Transverse colon (tissue), 4 donors: ENCODE data around the gene BCKDK.

Source experiments
- POLR2A ChIP-seq: fragments of 450-650 bp; IDR thresholded peaks from one replicate; pipeline ENCODE4 v1.6.1; 2016; ENCODE audit warnings: antibody characterized with exemption, mild to moderate bottlenecking, moderate library complexity
- POLR2AphosphoS5 ChIP-seq, 3 donors: sonication (generic); formaldehyde crosslinking; IDR thresholded peaks; one replicate each; pipeline ENCODE4 v1.6.1; 2016; ENCODE audit warnings: antibody characterized with exemption in 3 of 3
- TF ChIP-seq, protein P1 (sequence below), 5 experiments: fragments of 200-600 bp in 3 of 5; fragments of 450-650 bp in 2 of 5; sonication (generic) in 3 of 5; IDR thresholded peaks; 1 replicate in 2 of 5; 2 replicates in 3 of 5; pipeline ENCODE4 v1.5.1; 2016 to 2017; ENCODE audit warnings: antibody characterized with exemption in 5 of 5, inconsistent platforms in 3 of 5, mild to moderate bottlenecking in 2 of 5, moderate library complexity in 1 of 5

DNA sequence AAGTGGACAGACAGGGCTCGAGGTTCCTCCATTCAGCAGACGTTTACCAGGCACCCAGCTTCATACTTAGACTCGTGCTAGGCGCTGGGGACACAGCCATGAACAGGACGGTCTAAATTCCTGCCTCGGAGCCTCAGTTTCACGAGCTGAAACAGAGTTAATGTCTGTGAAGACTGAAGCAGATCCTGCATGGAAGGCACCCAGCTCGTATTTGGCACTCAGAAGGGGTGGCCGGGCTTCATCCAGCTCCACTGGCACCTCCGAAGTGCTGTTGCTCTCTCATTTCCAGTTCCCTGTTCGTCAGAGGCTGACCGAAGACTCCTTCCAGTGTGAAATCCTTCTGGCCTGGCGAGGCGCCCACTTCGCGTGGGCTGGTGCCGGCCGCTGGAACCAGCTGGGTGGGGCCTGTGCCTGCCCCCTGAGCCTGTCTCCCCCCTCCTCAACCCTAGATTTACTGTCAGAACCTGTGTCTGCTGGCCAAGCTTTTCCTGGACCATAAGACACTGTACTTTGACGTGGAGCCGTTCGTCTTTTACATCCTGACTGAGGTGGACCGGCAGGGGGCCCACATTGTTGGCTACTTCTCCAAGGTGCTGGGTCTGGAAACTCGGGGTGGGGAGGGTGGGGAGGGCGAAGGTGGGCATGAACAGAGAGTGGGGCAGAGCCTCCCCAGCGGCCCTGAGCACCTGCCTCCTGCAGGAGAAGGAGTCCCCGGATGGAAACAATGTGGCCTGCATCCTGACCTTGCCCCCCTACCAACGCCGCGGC lies 21.6 kb downstream of the BCKDK start:
- TF ChIP-seq, protein P1, sequence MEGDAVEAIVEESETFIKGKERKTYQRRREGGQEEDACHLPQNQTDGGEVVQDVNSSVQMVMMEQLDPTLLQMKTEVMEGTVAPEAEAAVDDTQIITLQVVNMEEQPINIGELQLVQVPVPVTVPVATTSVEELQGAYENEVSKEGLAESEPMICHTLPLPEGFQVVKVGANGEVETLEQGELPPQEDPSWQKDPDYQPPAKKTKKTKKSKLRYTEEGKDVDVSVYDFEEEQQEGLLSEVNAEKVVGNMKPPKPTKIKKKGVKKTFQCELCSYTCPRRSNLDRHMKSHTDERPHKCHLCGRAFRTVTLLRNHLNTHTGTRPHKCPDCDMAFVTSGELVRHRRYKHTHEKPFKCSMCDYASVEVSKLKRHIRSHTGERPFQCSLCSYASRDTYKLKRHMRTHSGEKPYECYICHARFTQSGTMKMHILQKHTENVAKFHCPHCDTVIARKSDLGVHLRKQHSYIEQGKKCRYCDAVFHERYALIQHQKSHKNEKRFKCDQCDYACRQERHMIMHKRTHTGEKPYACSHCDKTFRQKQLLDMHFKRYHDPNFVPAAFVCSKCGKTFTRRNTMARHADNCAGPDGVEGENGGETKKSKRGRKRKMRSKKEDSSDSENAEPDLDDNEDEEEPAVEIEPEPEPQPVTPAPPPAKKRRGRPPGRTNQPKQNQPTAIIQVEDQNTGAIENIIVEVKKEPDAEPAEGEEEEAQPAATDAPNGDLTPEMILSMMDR (IDR thresholded peaks at IDR 0.05): peak in 1 of 5 experiments; percentile 11
- TF ChIP-seq POLR2A (no peak), POLR2AphosphoS5 (IDR thresholded peaks at IDR 0.05) (no peak)
